Neural crest cell (in vitro differentiated cells): Measurements from ENCODE around the gene ADGRV1. TPM values are rescaled to one million over a fixed set of nuclear protein-coding genes. Genes with fewer than 3 reads are reported as not detected.
"Not testable (repeated sequence)": the region's sequence is repeated elsewhere in the genome, so short reads cannot be mapped to it uniquely, and the experiment has no call there.

Experiments used
- DNase-seq: peaks from one replicate; pipeline ENCODE4 v3.0.0; 2021; ENCODE audit warnings: low read depth, mixed read lengths, low spot score
- H3K27ac Mint-ChIP-seq: one replicate; pipeline ENCODE4 v1.8.0; 2021; ENCODE audit warnings: mild to moderate bottlenecking, mixed read lengths; ENCODE audit not compliant: unreplicated experiment
- H3K27me3 Mint-ChIP-seq: 2 replicates; pipeline ENCODE4 v1.8.0; 2021; ENCODE audit warnings: low read depth, mild to moderate bottlenecking, mixed read lengths
- H3K36me3 Mint-ChIP-seq: 2 replicates; pipeline ENCODE4 v1.8.0; 2021; ENCODE audit warnings: low read depth, mild to moderate bottlenecking, mixed read lengths
- H3K4me1 Mint-ChIP-seq: 2 replicates; pipeline ENCODE4 v1.8.0; 2021; ENCODE audit warnings: mixed read lengths
- H3K4me3 Mint-ChIP-seq: one replicate; pipeline ENCODE4 v1.8.0; 2021; ENCODE audit warnings: mild to moderate bottlenecking, mixed read lengths
- H3K9me3 Mint-ChIP-seq: 2 replicates; pipeline ENCODE4 v1.8.0; 2021; ENCODE audit warnings: mixed read lengths
- CTCF ChIP-seq: fragments of 200-600 bp; sonication (generic); conservative IDR thresholded peaks from 2 replicates; pipeline ENCODE4 v1.5.0; 2021; ENCODE audit warnings: antibody characterized with exemption, mild to moderate bottlenecking
- total RNA-seq: library from RNA; stranded (reverse); gene quantifications from 2 replicates; pipeline ENCODE4 v1.2.1, GENCODE V29; 2021

The ADGRV1 gene
- total RNA-seq, 1 donor from 2014 or later, result 43.4 TPM

- TF ChIP-seq CTCF, result no peak
- DNase-seq, result no peak
- Mint-ChIP-seq H3K27me3 (no peaks in the 10 kb centered on the region), H3K4me1 (no peaks in the 10 kb centered on the region), H3K27ac (no peak overlapping the region), H3K9me3 (peaks cover 3% of the 10 kb centered on the region), H3K36me3 (peaks cover 5% of the 10 kb centered on the region), H3K4me3 (no peak overlapping the region)
These were observed 500.8 kb downstream of the ADGRV1 start for GRCh38 chr5:91059409-91059808.

- H3K27ac Mint-ChIP-seq, result no peak overlapping the region
- no peaks in the 10 kb centered on the region for H3K4me1 Mint-ChIP-seq
- peaks cover 4% of the 10 kb centered on the region for H3K9me3 Mint-ChIP-seq
- no peak for DNase-seq
- H3K27me3 Mint-ChIP-seq, result no peaks in the 10 kb centered on the region
- H3K4me3 Mint-ChIP-seq, result no peak overlapping the region
- TF ChIP-seq CTCF, result no peak
- H3K36me3 Mint-ChIP-seq, result peaks cover 5% of the 10 kb centered on the region
These were observed 502.5 kb downstream of the ADGRV1 start for GRCh38 chr5:91061094-91061493.

- H3K9me3 Mint-ChIP-seq, result peaks cover 3% of the 10 kb centered on the region
- H3K27me3 Mint-ChIP-seq, result no peaks in the 10 kb centered on the region
- H3K4me3 Mint-ChIP-seq, result no peak overlapping the region
- no peak for TF ChIP-seq CTCF
- H3K36me3 Mint-ChIP-seq, result peaks cover 4% of the 10 kb centered on the region
- no peak overlapping the region for H3K27ac Mint-ChIP-seq
- no peak for DNase-seq
- no peaks in the 10 kb centered on the region for H3K4me1 Mint-ChIP-seq
These were observed 503.5 kb downstream of the ADGRV1 start for GRCh38 chr5:91061946-91062562.

GRCh38 chr5:91063098-91063690 lies 504.6 kb downstream of the ADGRV1 start:
- H3K27ac Mint-ChIP-seq, H3K4me3 Mint-ChIP-seq, H3K27me3 Mint-ChIP-seq: not testable (repeated sequence)

GRCh38 chr5:91065496-91065895 lies 506.9 kb downstream of the ADGRV1 start:
- H3K9me3 Mint-ChIP-seq, result peaks cover 8% of the 10 kb centered on the region
- DNase-seq, result no peak
- H3K36me3 Mint-ChIP-seq, result peaks cover 9% of the 10 kb centered on the region
- no peak for TF ChIP-seq CTCF
- H3K27ac Mint-ChIP-seq, result no peak overlapping the region
- no peaks in the 10 kb centered on the region for H3K4me1 Mint-ChIP-seq
- no peaks in the 10 kb centered on the region for H3K27me3 Mint-ChIP-seq
- no peak overlapping the region for H3K4me3 Mint-ChIP-seq

More at GRCh38 chr5:91063098-91063690, 504.6 kb downstream of the ADGRV1 start:
- DNase-seq, H3K4me1 Mint-ChIP-seq, H3K9me3 Mint-ChIP-seq, H3K36me3 Mint-ChIP-seq: not testable (repeated sequence)

- H3K4me3 Mint-ChIP-seq, result no peak overlapping the region
- no peaks in the 10 kb centered on the region for H3K27me3 Mint-ChIP-seq
- no peak for TF ChIP-seq CTCF
- no peaks in the 10 kb centered on the region for H3K4me1 Mint-ChIP-seq
- H3K9me3 Mint-ChIP-seq, result peaks cover 8% of the 10 kb centered on the region
- H3K27ac Mint-ChIP-seq, result no peak overlapping the region
- H3K36me3 Mint-ChIP-seq, result peaks cover 12% of the 10 kb centered on the region
- DNase-seq, result no peak
These were observed 510.8 kb downstream of the ADGRV1 start for GRCh38 chr5:91069364-91069763.
